Panc1 (cell line): ENCODE measurements around the gene SPACA9.

ENCODE experiments used
- CTCF ChIP-seq: fragments of 450-650 bp; IDR thresholded peaks from 2 replicates; pipeline ENCODE4 v1.5.1; 2017; ENCODE audit warnings: mild to moderate bottlenecking
- POLR2AphosphoS5 ChIP-seq: IDR thresholded peaks from 2 replicates; pipeline ENCODE4 v1.6.1; 2012; ENCODE audit warnings: mild to moderate bottlenecking, low read depth, low read length, moderate library complexity
- REST ChIP-seq, 2 experiments: IDR thresholded peaks; 2 replicates each; pipeline ENCODE4 v1.6.1; 2011 to 2012; ENCODE audit warnings: low read depth in 2 of 2, control low read depth in 1 of 2, low read length in 1 of 2, mild to moderate bottlenecking in 1 of 2, moderate library complexity in 1 of 2; ENCODE audit not compliant: insufficient read depth in 1 of 2
- SIN3A ChIP-seq: IDR thresholded peaks from 2 replicates; pipeline ENCODE4 v1.6.1; 2012; ENCODE audit warnings: low read depth, mild to moderate bottlenecking, low read length, moderate library complexity, borderline replicate concordance; ENCODE audit not compliant: insufficient read depth

GRCh38 chr9:132855904-132856303 lies 22.8 kb upstream of the SPACA9 start:
- TF ChIP-seq CTCF (no peak), REST (IDR thresholded peaks at IDR 0.05; ENCODE audit: insufficient read depth in 1 of 2, low read depth in 2 of 2, low read length in 1 of 2) (no peak), SIN3A (no peak), POLR2AphosphoS5 (no peak)
